SH-SY5Y (cell line): Measurements from ENCODE around the gene HRH1.

Experiments used
- GATA2 ChIP-seq: IDR thresholded peaks from 2 replicates; pipeline ENCODE4 v1.6.1; 2011; ENCODE audit warnings: mild to moderate bottlenecking, low read depth, low read length
- GATA3 ChIP-seq: IDR thresholded peaks from 2 replicates; pipeline ENCODE4 v1.6.1; 2011; ENCODE audit warnings: low read depth, mild to moderate bottlenecking, low read length, moderate library complexity

HRH1 gene

DNA sequence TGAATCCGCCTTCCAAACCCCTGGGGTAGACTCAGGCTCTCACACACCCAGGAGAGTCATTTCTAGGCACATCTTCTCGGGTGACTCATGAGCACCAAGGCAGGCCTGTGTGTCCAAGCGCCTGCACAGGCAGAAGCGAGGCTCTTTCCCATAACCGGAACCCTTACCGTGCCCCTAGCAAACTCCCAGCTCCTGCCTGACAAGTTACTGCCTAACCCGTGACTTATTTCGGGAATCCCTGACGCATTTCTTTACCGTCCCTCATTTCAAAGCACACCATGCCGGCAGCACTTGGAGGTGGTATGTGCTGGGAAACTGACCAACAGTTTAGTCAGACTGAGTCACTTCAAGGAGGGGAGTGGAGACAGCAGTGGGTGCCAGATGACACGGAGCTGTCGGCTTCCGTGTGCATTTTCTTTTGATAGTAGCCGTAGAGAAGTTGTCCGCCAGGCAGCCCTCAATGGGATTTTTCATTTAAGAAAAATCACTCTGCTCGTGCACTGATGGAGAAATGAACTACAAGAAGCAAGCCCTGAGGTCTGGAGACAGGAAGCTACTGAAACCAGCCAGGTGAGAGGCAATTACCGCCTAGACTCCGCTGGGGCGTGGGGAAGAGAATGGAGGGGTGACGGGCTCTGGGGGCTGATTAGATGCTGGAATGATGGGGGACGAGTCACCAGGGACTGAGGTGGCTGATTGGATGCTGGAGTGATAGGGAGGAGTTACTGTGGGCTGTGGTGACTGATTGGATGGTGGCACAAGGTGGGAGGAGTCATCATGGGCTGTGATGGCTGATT lies 17.3 kb upstream of the HRH1 start:
- no peak for TF ChIP-seq GATA3
- no peak for TF ChIP-seq GATA2

GRCh38 chr3:11137627-11137959 lies 16.7 kb upstream of the HRH1 start:
- TF ChIP-seq GATA2: no peak
- no peak for TF ChIP-seq GATA3

DNA sequence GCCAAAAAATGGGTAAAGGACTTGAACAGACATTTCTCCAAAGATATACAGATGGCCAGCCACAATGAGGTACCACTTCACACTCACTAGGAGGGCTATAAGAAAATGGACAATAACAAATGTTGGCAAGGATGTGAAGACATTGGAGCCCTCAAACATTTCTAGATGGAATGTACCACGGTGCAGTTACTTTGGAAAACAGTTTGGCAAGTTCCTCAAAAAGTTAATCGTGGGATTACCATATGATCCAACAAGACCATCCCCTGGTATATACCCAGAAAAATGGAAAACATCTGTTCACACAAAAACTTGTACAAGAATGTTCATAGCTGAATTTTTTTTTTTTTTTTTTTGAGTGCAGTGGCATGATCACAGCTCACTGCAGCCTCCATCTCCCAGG lies 15.9 kb upstream of the HRH1 start:
- TF ChIP-seq GATA3 (no peak), GATA2 (no peak)

- TF ChIP-seq GATA2: no peak
- no peak for TF ChIP-seq GATA3
These were observed 14.1 kb upstream of the HRH1 start for GRCh38 chr3:11140030-11140712.

- TF ChIP-seq GATA2 (no peak), GATA3 (no peak)
These were observed 13.6 kb upstream of the HRH1 start for GRCh38 chr3:11140713-11141104.

DNA sequence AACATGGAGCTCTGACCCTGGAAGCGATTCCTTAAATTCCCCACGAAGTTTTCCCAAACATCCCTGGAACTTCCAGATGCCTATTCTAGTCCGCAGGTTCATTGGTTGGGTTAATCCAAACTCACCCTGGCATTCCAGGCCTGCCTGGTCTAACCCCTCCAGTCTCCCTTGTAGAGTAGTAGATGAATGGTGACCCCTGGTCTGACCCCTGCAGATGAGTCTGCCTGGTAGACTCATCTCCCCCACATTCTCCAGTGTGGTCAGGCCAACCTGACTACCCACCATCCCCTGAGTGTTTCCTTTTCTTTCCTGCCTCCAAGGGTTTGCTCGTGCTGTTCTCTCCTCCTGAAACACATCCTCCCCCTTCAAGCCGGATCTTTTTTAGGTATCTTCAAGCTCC lies 10.8 kb upstream of the HRH1 start:
- TF ChIP-seq GATA2: no peak

GRCh38 chr3:11144996-11145395 lies 9.3 kb upstream of the HRH1 start:
- TF ChIP-seq GATA2 (no peak), GATA3 (no peak)

- TF ChIP-seq GATA2 (no peak), GATA3 (no peak)
These were observed 8.4 kb upstream of the HRH1 start for GRCh38 chr3:11145888-11146287.

DNA sequence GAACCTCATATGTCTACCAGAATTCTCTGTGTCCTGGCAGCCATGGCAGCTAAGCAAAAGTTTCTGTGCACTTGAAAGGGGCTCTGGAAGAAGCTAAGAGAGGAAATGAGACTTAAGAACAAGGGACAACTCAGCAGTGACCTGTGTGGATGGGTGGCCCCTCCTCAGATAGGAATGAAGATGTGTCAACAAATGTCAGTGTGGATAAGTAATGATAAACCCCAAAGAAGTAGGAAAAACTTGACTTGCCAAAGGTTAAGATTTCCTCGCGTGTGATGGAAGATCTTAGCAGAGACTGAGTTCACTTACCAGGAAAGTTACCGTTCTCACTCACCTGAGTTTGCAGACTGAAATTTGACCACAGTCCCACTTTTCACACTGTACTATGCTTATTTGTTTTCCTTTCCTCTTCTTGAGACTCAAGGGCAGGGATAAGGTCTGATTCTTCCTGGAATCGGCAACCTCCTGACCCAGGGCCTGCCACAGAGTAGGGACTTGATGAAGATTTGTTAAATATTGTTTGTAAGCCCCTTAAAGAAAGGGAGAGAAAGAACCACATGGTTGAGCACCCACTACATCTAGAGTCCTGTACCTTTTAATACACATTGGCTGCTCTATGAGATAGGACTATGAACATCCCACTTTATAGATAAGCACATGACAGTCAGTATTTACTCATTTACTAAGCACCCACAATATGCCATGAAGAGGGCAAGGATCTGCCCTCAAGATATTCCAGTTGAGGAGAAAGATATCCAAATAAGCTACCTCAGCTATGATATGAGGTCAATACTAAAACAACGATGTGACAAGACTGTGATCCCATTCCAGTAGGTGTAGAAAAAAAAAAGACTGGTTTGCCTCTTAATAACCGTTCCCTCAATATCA lies 7.3 kb upstream of the HRH1 start:
- TF ChIP-seq GATA3: no peak
- TF ChIP-seq GATA2: no peak

- TF ChIP-seq GATA3 (no peak), GATA2 (no peak)
These were observed 4.0 kb upstream of the HRH1 start for GRCh38 chr3:11150256-11150655.

- no peak for TF ChIP-seq GATA3
- TF ChIP-seq GATA2: no peak
These were observed 2.0 kb upstream of the HRH1 start for GRCh38 chr3:11152301-11152700.

- TF ChIP-seq GATA3: no peak
- TF ChIP-seq GATA2: no peak
These were observed 646 bp downstream of the HRH1 start for GRCh38 chr3:11154953-11155325.

GRCh38 chr3:11155341-11156025 lies 1.2 kb downstream of the HRH1 start:
- TF ChIP-seq GATA3 (no peak), GATA2 (no peak)

DNA sequence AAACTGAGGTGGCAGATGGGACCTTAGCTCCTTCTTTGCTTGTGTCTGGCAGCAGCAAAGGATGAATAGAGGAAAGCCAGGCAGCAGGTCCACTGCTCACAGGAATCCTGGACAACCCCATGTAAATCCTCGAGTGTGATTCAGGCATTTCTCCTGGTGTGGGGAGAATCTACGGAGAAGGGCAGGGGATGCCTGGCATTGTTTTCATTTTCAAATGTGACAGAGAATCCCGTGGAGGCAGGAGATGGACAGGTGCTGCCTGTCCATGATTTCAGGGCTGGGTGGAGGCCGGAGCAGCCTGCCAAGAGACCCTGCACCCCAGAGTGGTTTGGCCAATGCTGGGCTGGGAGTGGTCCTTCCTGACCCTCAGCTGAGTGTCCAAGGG lies 1.7 kb downstream of the HRH1 start:
- TF ChIP-seq GATA3 (no peak), GATA2 (no peak)
